Esophagus squamous epithelium (tissue), 5 donors: Measurements from ENCODE around the gene B4GALT3. TPM values are rescaled to one million over a fixed set of nuclear protein-coding genes. Genes with fewer than 3 reads are reported as not detected.
A peak's percentile ranks its signal among the peaks of the same experiment; 100 is the strongest.

Experiments
- DNase-seq: peaks from one replicate; lab custom pipeline; 2025; lab: John Stamatoyannopoulos, UW
- H3K27ac ChIP-seq, 4 donors: fragments of 200-600 bp; sonication (generic); one replicate each; pipeline ENCODE4 v1.5.1; 2016 to 2019; ENCODE audit warnings: mild to moderate bottlenecking in 1 of 4
- H3K27me3 ChIP-seq, 4 donors: fragments of 200-600 bp; sonication (generic); 1 replicate in 3 of 4; 2 replicates in 1 of 4; pipeline versions ENCODE4 v1.5.1 to v1.6.0; 2017 to 2021; ENCODE audit warnings: antibody characterized with exemption in 1 of 4
- H3K36me3 ChIP-seq, 3 donors: fragments of 200-600 bp; sonication (generic); one replicate each; pipeline ENCODE4 v1.5.1; 2016 to 2019
- H3K4me1 ChIP-seq, 3 donors: fragments of 200-600 bp; sonication (generic); one replicate each; pipeline ENCODE4 v1.5.1; 2017 to 2019
- H3K4me3 ChIP-seq, 4 donors: fragments of 200-600 bp; sonication (generic); 1 replicate in 3 of 4; 2 replicates in 1 of 4; pipeline ENCODE4 v1.5.1; 2016 to 2019; ENCODE audit warnings: mild to moderate bottlenecking in 2 of 4, moderate library complexity in 1 of 4
- H3K9me3 ChIP-seq, 3 donors: fragments of 200-600 bp; sonication (generic); one replicate each; pipeline ENCODE4 v1.5.1; 2016 to 2019
- CTCF ChIP-seq, 6 experiments: fragments of 450-650 bp in 4 of 6; fragments of 200-600 bp in 2 of 6; sonication (generic) in 2 of 6; IDR thresholded peaks; one replicate each; pipeline ENCODE4 v1.5.1; 2016 to 2019; ENCODE audit warnings: antibody characterized with exemption in 6 of 6, mild to moderate bottlenecking in 4 of 6, moderate library complexity in 4 of 6
- POLR2A ChIP-seq, 4 donors: fragments of 450-650 bp; IDR thresholded peaks; one replicate each; pipeline ENCODE4 v1.6.1; 2017; ENCODE audit warnings: antibody characterized with exemption in 4 of 4, mild to moderate bottlenecking in 4 of 4, moderate library complexity in 3 of 4
- WGBS, 2 donors: methylation state at CpG; one replicate each; pipeline ENCODE4 v1.1.5; 2018; 5-methylcytosine and 5-hydroxymethylcytosine counted together
- intact Hi-C: fragments of 100-400 bp; cut with DNase I; formaldehyde crosslinking; loops from one replicate; pipeline ENCODE4 v1.15.0; 2022
- total RNA-seq, 4 donors: library from RNA; depleted of rRNA; stranded (reverse); fragments of >200 nt; gene quantifications; one replicate each; pipeline ENCODE4 v1.1.0, GENCODE V29; 2016
- donor health status: DM: yes; HTN: yes; CAD: no.

B4GALT3 gene
- total RNA-seq, 4 donors from 2014 or later: 16.1 to 29.9 (median 18.1) TPM

GRCh38 chr1:161188381-161188780 is 11.1 kb upstream of the B4GALT3 start:
- 70 to 74% methylated on average over 6 of the region's 6 CpGs for WGBS, 2 donors
- peaks cover 0 to 21% (median 0%) of the 10 kb centered on the region in 3 donors for H3K36me3 ChIP-seq
- TF ChIP-seq CTCF (IDR thresholded peaks at IDR 0.05) (no peak), POLR2A (IDR thresholded peaks at IDR 0.05) (no peak)
- intact Hi-C loops: no loop called here
- H3K4me3 ChIP-seq: no peak overlapping the region
- no peak overlapping the region for H3K27ac ChIP-seq
- no peaks in the 10 kb centered on the region for H3K27me3 ChIP-seq
- DNase-seq: no peak
- H3K4me1 ChIP-seq: peaks cover 0 to 74% (median 23%) of the 10 kb centered on the region in 3 donors
- no peaks in the 10 kb centered on the region for H3K9me3 ChIP-seq

- intact Hi-C loops: no loop called here
- no peak for DNase-seq
- Histone ChIP-seq H3K27me3 (no peaks in the 10 kb centered on the region), H3K36me3 (peaks cover 0 to 16% (median 0%) of the 10 kb centered on the region in 3 donors), H3K27ac (peak overlapping the region in 1 of 4 donors; percentile 86), H3K9me3 (no peaks in the 10 kb centered on the region), H3K4me1 (peaks cover 0 to 72% (median 17%) of the 10 kb centered on the region in 3 donors), H3K4me3 (no peak overlapping the region)
- TF ChIP-seq POLR2A (IDR thresholded peaks at IDR 0.05): no peak
- TF ChIP-seq CTCF (IDR thresholded peaks at IDR 0.05): no peak
- 50 to 77% methylated on average over 2 to 3 of the region's 3 CpGs for WGBS, 2 donors
These were observed 10.0 kb upstream of the B4GALT3 start for GRCh38 chr1:161187311-161187710.

GRCh38 chr1:161185732-161186311 is 8.5 kb upstream of the B4GALT3 start:
- peak overlapping the region; percentile 47 to 86 (median 76) for H3K27ac ChIP-seq
- 24 to 61% methylated on average over 2 of the region's 2 CpGs for WGBS, 2 donors
- peaks cover 0 to 2% (median 0%) of the 10 kb centered on the region in 3 donors for H3K36me3 ChIP-seq
- no peaks in the 10 kb centered on the region for H3K9me3 ChIP-seq
- intact Hi-C loops: no loop called here
- no peaks in the 10 kb centered on the region for H3K27me3 ChIP-seq
- peaks cover 0 to 77% (median 23%) of the 10 kb centered on the region in 3 donors for H3K4me1 ChIP-seq
- H3K4me3 ChIP-seq: no peak overlapping the region
- no peak for DNase-seq
- TF ChIP-seq POLR2A (IDR thresholded peaks at IDR 0.05) (no peak), CTCF (IDR thresholded peaks at IDR 0.05) (no peak)

- Histone ChIP-seq H3K27ac (peak overlapping the region; percentile 47 to 86 (median 76)), H3K36me3 (no peaks in the 10 kb centered on the region), H3K4me1 (peaks cover 0 to 79% (median 27%) of the 10 kb centered on the region in 3 donors), H3K9me3 (no peaks in the 10 kb centered on the region), H3K27me3 (no peaks in the 10 kb centered on the region), H3K4me3 (no peak overlapping the region)
- WGBS, 2 donors: 5 to 7% methylated on average over 3 of the region's 3 CpGs
- TF ChIP-seq POLR2A (IDR thresholded peaks at IDR 0.05) (peak in 1 of 4 donors; percentile 25), CTCF (IDR thresholded peaks at IDR 0.05) (no peak)
- DNase-seq: peak; percentile 32
- intact Hi-C loops: no loop called here
These were observed 8.0 kb upstream of the B4GALT3 start for GRCh38 chr1:161185282-161185682.

- H3K27me3 ChIP-seq: no peaks in the 10 kb centered on the region
- 75 to 80% methylated on average over 1 of the region's 1 CpG for WGBS, 2 donors
- TF ChIP-seq CTCF (IDR thresholded peaks at IDR 0.05) (no peak), POLR2A (IDR thresholded peaks at IDR 0.05) (no peak)
- intact Hi-C loops: no loop called here
- H3K4me3 ChIP-seq: no peak overlapping the region
- H3K9me3 ChIP-seq: no peaks in the 10 kb centered on the region
- no peaks in the 10 kb centered on the region for H3K36me3 ChIP-seq
- peak overlapping the region; percentile 51 to 73 (median 62) for H3K27ac ChIP-seq
- H3K4me1 ChIP-seq: peaks cover 0 to 95% (median 38%) of the 10 kb centered on the region in 3 donors
- DNase-seq: no peak
These were observed 4.9 kb upstream of the B4GALT3 start for GRCh38 chr1:161182214-161182613.
